SK-N-SH treated with all-trans-retinoic acid at 6 μM for 48 hours (cell line): ENCODE measurements around the gene KRTAP5-10.
"Not testable (repeated sequence)": the region's sequence is repeated elsewhere in the genome, so short reads cannot be mapped to it uniquely, and the experiment has no call there.

Experiments
- ATAC-seq: fragments of 200-7000 bp; cut with Tn5 transposase; 3 replicates; pipeline ENCODE4 v1.9.1; 2020; ENCODE audit warnings: mild to moderate bottlenecking, moderate library complexity
- ARNTL ChIP-seq: fragments of 450-650 bp; formaldehyde crosslinking; IDR thresholded peaks from 2 replicates; pipeline ENCODE4 v1.5.0; 2020; ENCODE audit warnings: low read depth, mild to moderate bottlenecking, moderate library complexity, borderline replicate concordance
- BACH2 ChIP-seq: fragments of 250-450 bp; sonication (Bioruptor Pico); IDR thresholded peaks from 2 replicates; pipeline ENCODE4 v1.9.0; 2021; ENCODE audit warnings: mild to moderate bottlenecking, borderline replicate concordance
- CSDC2 ChIP-seq: fragments of 250-450 bp; sonication (Bioruptor Pico); IDR thresholded peaks from 2 replicates; pipeline ENCODE4 v1.5.0; 2020; ENCODE audit warnings: mild to moderate bottlenecking, moderate library complexity
- CSRNP3 ChIP-seq: fragments of 250-450 bp; sonication (Bioruptor Pico); IDR thresholded peaks from 2 replicates; pipeline ENCODE4 v1.5.1; 2021; ENCODE audit warnings: mild to moderate bottlenecking, moderate library complexity
- ESRRG ChIP-seq: fragments of 250-450 bp; sonication (Bioruptor Pico); IDR thresholded peaks from 2 replicates; pipeline ENCODE4 v1.6.1; 2021; ENCODE audit warnings: mild to moderate bottlenecking
- GLIS3 ChIP-seq: fragments of 250-450 bp; sonication (Bioruptor Pico); IDR thresholded peaks from 2 replicates; pipeline ENCODE4 v1.5.0; 2020; ENCODE audit warnings: mild to moderate bottlenecking, moderate library complexity
- PPARA ChIP-seq: fragments of 250-450 bp; sonication (Bioruptor Pico); IDR thresholded peaks from 2 replicates; pipeline ENCODE4 v1.5.0; 2020; ENCODE audit warnings: mild to moderate bottlenecking, borderline replicate concordance
- SNAI2 ChIP-seq: fragments of 250-450 bp; sonication (Bioruptor Pico); IDR thresholded peaks from 2 replicates; pipeline ENCODE4 v1.5.0; 2020; ENCODE audit warnings: mild to moderate bottlenecking, moderate library complexity
- TCF4 ChIP-seq: fragments of 250-450 bp; sonication (Bioruptor Pico); IDR thresholded peaks from 2 replicates; pipeline ENCODE4 v1.8.0; 2021; ENCODE audit warnings: mild to moderate bottlenecking, moderate library complexity, borderline replicate concordance
- TOX ChIP-seq: fragments of 250-450 bp; sonication (Bioruptor Pico); IDR thresholded peaks from 2 replicates; pipeline ENCODE4 v1.8.0; 2021; ENCODE audit warnings: mild to moderate bottlenecking, moderate library complexity, borderline replicate concordance
- ZC3H10 ChIP-seq: fragments of 250-450 bp; sonication (Bioruptor Pico); IDR thresholded peaks from 2 replicates; pipeline ENCODE4 v1.5.1; 2021; ENCODE audit warnings: mild to moderate bottlenecking, moderate library complexity
- ZFP3 ChIP-seq: fragments of 250-450 bp; sonication (Bioruptor Pico); IDR thresholded peaks from 2 replicates; pipeline ENCODE4 v1.5.0; 2020; ENCODE audit warnings: mild to moderate bottlenecking, moderate library complexity
- ZFP30 ChIP-seq: fragments of 450-650 bp; formaldehyde crosslinking; IDR thresholded peaks from 2 replicates; pipeline ENCODE4 v1.5.0; 2022; ENCODE audit warnings: mild to moderate bottlenecking, moderate library complexity
- ZNF565 ChIP-seq: fragments of 450-650 bp; formaldehyde crosslinking; conservative IDR thresholded peaks from 2 replicates; pipeline ENCODE4 v1.5.0; 2020; ENCODE audit warnings: low read depth, mild to moderate bottlenecking, moderate library complexity
- ZNF70 ChIP-seq: fragments of 450-650 bp; formaldehyde crosslinking; IDR thresholded peaks from 2 replicates; pipeline ENCODE4 v1.5.0; 2020; ENCODE audit warnings: mild to moderate bottlenecking, moderate library complexity
- TF ChIP-seq, protein P1 (sequence below): fragments of 250-450 bp; sonication (Bioruptor Pico); IDR thresholded peaks from 2 replicates; pipeline ENCODE4 v1.8.0; 2021; ENCODE audit warnings: low read depth, mild to moderate bottlenecking, moderate library complexity, borderline replicate concordance
- TF ChIP-seq, protein P2 (sequence below): fragments of 250-450 bp; sonication (Bioruptor Pico); IDR thresholded peaks from 2 replicates; pipeline ENCODE4 v1.5.0; 2020; ENCODE audit warnings: mild to moderate bottlenecking, moderate library complexity

Gene KRTAP5-10

DNA sequence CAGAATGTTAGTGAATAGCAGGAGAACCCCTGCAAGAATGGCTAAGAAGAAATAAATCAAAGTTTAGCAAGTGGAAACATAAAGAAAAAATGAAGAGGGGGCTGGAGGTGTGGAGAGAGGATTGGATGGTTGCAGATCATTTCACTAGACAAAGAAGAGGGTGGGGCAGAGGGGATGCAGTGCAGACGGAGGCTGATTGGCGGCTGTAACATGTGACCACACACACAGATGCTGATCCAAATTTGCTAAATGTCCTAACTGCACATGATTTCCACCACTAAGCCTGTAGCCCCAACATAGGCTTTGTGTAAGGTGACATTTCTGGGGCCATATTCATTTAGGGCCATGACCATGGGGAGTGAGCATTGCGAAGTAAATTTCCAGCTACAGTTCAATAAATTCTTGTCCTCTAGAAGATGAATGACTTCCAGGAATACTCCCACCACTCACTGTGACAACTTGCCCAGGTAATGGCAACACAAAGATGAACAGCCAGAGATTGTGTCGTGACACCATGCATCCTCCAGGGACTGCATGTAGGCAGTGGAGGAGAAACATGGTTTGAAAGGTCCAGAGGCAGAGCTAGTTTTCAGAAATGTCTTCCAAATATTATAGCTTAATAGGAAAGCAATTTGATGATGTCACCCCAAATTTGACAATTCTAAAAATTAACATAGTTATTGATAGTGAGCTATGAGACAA is 10.5 kb downstream of the KRTAP5-10 start:
- no peak for ATAC-seq
- TF ChIP-seq ESRRG (no peak), GLIS3 (CRISPR knock-in tag) (no peak), ZNF565 (no peak)
- TF ChIP-seq, protein P1, sequence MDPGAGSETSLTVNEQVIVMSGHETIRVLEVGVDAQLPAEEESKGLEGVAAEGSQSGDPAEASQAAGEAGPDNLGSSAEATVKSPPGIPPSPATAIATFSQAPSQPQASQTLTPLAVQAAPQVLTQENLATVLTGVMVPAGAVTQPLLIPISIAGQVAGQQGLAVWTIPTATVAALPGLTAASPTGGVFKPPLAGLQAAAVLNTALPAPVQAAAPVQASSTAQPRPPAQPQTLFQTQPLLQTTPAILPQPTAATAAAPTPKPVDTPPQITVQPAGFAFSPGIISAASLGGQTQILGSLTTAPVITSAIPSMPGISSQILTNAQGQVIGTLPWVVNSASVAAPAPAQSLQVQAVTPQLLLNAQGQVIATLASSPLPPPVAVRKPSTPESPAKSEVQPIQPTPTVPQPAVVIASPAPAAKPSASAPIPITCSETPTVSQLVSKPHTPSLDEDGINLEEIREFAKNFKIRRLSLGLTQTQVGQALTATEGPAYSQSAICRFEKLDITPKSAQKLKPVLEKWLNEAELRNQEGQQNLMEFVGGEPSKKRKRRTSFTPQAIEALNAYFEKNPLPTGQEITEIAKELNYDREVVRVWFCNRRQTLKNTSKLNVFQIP (CRISPR knock-in tag), result no peak

- ATAC-seq, result not testable (repeated sequence)
These were observed 11.5 kb downstream of the KRTAP5-10 start for GRCh38 chr11:71576688-71577465.

DNA sequence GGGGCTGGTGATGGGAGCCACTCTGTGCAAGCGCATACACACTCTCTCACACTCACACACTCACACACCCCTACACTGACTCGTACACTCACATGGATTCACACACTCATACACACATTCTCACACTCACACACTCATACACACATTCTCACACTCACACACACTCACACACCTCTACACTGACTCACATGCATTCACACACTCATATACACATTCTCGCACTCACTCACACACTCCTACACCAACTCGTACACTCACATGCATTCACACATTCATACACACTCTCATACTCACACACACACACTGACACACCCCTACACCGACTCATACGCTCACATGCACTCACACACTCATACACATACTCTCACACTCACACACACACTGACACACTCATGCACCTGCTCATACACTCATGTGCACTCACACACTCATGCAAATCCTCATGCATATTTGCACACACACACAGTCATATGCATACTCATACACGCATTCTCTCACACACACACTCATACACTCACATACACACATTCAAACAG is 12.2 kb downstream of the KRTAP5-10 start:
- TF ChIP-seq ESRRG (no peak), PPARA (CRISPR knock-in tag) (no peak), CSRNP3 (no peak), ZC3H10 (CRISPR knock-in tag) (no peak)
- no peak for ATAC-seq

DNA sequence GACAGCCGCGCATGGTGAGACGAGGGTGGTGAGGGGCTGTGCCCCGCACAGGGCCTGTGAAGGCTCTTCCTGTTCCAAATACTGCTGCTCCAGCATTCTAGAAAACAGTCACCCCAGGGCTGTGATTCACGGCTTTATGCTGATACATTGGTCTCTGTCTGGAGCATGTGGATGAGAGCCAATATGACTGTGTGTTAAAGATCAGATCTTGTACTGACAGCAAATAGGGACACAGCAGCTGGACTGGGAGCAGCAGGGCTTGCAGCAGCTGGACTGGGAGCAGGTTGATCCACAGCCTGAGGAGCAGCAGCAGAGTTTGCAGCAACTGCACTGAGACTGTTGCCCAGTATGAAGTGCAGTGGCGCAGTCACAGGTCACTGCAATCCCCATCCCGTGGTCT is 14.2 kb downstream of the KRTAP5-10 start:
- ATAC-seq, result not testable (repeated sequence)

DNA sequence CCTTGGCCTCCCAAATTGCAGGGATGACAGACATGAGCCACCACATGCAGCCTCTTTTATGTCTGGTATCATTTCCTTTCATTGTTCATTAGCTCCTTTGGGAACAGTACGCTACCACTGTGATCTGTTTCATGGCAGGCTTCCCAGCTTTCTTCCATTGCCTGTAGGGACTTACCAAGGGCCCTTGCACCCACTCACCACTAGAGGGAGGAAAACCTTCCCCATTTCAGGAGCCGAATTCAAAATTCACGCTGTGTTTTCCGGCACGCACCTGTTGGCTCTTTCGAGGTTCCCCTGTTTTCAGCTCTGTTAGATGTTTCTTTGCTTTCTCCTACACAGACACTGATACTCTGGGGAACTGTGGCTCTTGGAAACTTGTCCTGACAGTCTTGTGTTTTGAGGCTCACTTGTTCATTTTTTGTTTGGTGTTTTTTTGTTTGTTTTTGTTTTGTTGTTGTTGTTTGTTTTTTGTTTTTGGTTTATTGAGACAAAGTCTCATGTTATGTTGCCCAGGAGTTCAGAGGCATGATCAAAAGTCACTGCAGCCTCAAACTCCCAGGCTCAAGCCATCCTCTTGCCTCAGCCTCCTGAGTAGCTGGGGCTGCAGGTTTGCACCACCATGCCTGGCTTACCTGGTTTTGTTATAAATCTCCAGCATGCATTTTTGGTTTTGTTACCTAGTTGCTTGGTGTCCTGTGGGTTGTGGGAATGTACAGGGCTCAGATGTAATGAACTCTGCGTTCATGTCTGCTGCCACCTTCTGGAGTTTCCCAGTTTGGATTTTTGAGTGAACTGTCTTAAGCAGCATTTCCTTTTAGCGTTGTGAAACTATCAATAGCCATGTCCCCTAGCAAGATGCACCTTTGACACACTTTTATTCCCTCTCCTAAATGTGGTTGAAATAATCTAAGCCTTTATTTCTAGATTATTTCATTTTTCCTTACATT is 15.0 kb downstream of the KRTAP5-10 start:
- peak; percentile 94 for ATAC-seq
- no peak for TF ChIP-seq ZNF565
- TF ChIP-seq TCF4, result no peak
- TF ChIP-seq SNAI2, result no peak
- no peak for TF ChIP-seq ZC3H10 (CRISPR knock-in tag)
- no peak for TF ChIP-seq CSDC2 (CRISPR knock-in tag)
- TF ChIP-seq ZFP3 (CRISPR knock-in tag), result no peak
- TF ChIP-seq ZFP30 (CRISPR knock-in tag), result no peak
- no peak for TF ChIP-seq BACH2 (CRISPR knock-in tag)
- TF ChIP-seq, protein P1 (CRISPR knock-in tag), result no peak
- TF ChIP-seq GLIS3 (CRISPR knock-in tag), result no peak
- TF ChIP-seq ARNTL (CRISPR knock-in tag), result no peak
- no peak for TF ChIP-seq ZNF70 (CRISPR knock-in tag)
- TF ChIP-seq, protein P2, sequence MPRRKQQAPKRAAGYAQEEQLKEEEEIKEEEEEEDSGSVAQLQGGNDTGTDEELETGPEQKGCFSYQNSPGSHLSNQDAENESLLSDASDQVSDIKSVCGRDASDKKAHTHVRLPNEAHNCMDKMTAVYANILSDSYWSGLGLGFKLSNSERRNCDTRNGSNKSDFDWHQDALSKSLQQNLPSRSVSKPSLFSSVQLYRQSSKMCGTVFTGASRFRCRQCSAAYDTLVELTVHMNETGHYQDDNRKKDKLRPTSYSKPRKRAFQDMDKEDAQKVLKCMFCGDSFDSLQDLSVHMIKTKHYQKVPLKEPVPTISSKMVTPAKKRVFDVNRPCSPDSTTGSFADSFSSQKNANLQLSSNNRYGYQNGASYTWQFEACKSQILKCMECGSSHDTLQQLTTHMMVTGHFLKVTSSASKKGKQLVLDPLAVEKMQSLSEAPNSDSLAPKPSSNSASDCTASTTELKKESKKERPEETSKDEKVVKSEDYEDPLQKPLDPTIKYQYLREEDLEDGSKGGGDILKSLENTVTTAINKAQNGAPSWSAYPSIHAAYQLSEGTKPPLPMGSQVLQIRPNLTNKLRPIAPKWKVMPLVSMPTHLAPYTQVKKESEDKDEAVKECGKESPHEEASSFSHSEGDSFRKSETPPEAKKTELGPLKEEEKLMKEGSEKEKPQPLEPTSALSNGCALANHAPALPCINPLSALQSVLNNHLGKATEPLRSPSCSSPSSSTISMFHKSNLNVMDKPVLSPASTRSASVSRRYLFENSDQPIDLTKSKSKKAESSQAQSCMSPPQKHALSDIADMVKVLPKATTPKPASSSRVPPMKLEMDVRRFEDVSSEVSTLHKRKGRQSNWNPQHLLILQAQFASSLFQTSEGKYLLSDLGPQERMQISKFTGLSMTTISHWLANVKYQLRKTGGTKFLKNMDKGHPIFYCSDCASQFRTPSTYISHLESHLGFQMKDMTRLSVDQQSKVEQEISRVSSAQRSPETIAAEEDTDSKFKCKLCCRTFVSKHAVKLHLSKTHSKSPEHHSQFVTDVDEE (CRISPR knock-in tag), result no peak
- no peak for TF ChIP-seq TOX (CRISPR knock-in tag)
